ENCODE data around the gene IFT80.

The IFT80 gene

DNA sequence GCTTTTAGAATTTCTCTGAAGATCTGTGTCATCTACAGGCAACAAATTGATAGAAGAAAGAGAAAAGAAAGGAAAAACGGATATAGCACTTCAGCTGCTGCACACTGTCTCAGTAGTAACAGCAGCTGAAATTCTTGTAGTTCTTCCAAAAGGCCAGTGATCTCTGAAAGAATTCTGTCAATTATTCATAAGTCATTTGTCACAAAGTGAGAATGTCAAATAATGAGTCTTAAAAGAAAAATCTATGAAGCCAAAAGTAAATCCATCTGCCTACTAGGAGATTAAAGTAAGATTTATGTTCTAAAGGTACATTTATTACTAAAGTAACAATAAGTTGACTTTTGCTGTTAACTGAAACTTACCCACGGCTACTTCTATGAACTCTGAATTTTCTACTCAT, 24.6 kb downstream of the IFT80 start:
- H3K27me3 ChIP-seq (ENCODE audit: low read length): no peaks in the 10 kb centered on the region
- peaks cover 16% of the 10 kb centered on the region for H3K36me3 ChIP-seq (ENCODE audit: low read length)
- no peaks in the 10 kb centered on the region for H4K20me1 ChIP-seq (ENCODE audit: low read depth, low read length)
- no peak overlapping the region for H3K4me2 ChIP-seq (ENCODE audit: low read depth, low read length, poor library complexity, severe bottlenecking)
- H3K4me3 ChIP-seq (ENCODE audit: insufficient read depth, low read length, poor library complexity, severe bottlenecking): no peak overlapping the region
- no peaks in the 10 kb centered on the region for H3K9me2 ChIP-seq (replicated peaks; ENCODE audit: insufficient read depth, low read length)
- no peak overlapping the region for H2AFZ ChIP-seq (ENCODE audit: low read depth, low read length, severe bottlenecking)
- no peaks in the 10 kb centered on the region for H3K9me3 ChIP-seq (ENCODE audit: insufficient read depth, low read length)
- H3K9ac ChIP-seq (ENCODE audit: low read length): no peak overlapping the region
- TF ChIP-seq, protein P1, sequence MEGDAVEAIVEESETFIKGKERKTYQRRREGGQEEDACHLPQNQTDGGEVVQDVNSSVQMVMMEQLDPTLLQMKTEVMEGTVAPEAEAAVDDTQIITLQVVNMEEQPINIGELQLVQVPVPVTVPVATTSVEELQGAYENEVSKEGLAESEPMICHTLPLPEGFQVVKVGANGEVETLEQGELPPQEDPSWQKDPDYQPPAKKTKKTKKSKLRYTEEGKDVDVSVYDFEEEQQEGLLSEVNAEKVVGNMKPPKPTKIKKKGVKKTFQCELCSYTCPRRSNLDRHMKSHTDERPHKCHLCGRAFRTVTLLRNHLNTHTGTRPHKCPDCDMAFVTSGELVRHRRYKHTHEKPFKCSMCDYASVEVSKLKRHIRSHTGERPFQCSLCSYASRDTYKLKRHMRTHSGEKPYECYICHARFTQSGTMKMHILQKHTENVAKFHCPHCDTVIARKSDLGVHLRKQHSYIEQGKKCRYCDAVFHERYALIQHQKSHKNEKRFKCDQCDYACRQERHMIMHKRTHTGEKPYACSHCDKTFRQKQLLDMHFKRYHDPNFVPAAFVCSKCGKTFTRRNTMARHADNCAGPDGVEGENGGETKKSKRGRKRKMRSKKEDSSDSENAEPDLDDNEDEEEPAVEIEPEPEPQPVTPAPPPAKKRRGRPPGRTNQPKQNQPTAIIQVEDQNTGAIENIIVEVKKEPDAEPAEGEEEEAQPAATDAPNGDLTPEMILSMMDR (IDR thresholded peaks at IDR 0.05; ENCODE audit: insufficient read depth, low read length, poor library complexity, severe bottlenecking): no peak
- no peak for TF ChIP-seq EZH2phosphoT487 (conservative IDR thresholded peaks at IDR 0.05; ENCODE audit: low read length)
- no peak overlapping the region for H3K27ac ChIP-seq (ENCODE audit: low read depth, low read length)
- H3K79me2 ChIP-seq (ENCODE audit: insufficient read depth, low read length): peaks cover 2% of the 10 kb centered on the region; the same call in 1 of the 2 replicates
- peaks cover 19% of the 10 kb centered on the region for H3F3A ChIP-seq (ENCODE audit: insufficient read depth)

DNA sequence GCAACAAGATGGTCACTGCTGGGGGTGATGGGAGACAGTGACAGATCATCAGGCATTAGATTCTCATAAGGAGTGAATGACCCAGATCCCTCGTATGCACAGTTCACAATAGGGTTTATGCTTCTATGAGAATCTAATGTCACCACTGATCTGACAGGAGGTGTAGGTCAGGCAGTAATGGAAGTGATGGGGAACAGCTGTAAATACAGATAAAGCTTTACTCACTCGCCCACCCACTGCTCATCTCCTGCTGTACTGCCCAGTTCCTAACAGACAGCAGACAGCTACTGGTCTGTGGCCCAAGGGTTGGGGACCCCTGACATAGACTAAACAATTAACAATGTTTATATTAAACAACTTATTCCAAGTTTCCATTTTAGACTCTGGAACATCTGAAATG, 25.4 kb downstream of the IFT80 start:
- peaks cover 16% of the 10 kb centered on the region for H3K36me3 ChIP-seq (ENCODE audit: low read length)
- H2AFZ ChIP-seq (ENCODE audit: low read depth, low read length, severe bottlenecking): no peak overlapping the region
- H3K4me2 ChIP-seq (ENCODE audit: low read depth, low read length, poor library complexity, severe bottlenecking): no peak overlapping the region
- H3K79me2 ChIP-seq (ENCODE audit: insufficient read depth, low read length): no peaks in the 10 kb centered on the region
- no peaks in the 10 kb centered on the region for H3K27me3 ChIP-seq (ENCODE audit: low read length)
- no peak overlapping the region for H3K9ac ChIP-seq (ENCODE audit: low read length)
- H3K4me3 ChIP-seq (ENCODE audit: insufficient read depth, low read length, poor library complexity, severe bottlenecking): no peak overlapping the region
- H4K20me1 ChIP-seq (ENCODE audit: low read depth, low read length): no peaks in the 10 kb centered on the region
- peaks cover 27% of the 10 kb centered on the region for H3F3A ChIP-seq (ENCODE audit: insufficient read depth)
- H3K27ac ChIP-seq (ENCODE audit: low read depth, low read length): no peak overlapping the region
- TF ChIP-seq, protein P1 (IDR thresholded peaks at IDR 0.05; ENCODE audit: insufficient read depth, low read length, poor library complexity, severe bottlenecking): no peak
- TF ChIP-seq EZH2phosphoT487 (conservative IDR thresholded peaks at IDR 0.05; ENCODE audit: low read length): no peak
- no peaks in the 10 kb centered on the region for H3K9me2 ChIP-seq (replicated peaks; ENCODE audit: insufficient read depth, low read length)
- no peaks in the 10 kb centered on the region for H3K9me3 ChIP-seq (ENCODE audit: insufficient read depth, low read length)

DNA sequence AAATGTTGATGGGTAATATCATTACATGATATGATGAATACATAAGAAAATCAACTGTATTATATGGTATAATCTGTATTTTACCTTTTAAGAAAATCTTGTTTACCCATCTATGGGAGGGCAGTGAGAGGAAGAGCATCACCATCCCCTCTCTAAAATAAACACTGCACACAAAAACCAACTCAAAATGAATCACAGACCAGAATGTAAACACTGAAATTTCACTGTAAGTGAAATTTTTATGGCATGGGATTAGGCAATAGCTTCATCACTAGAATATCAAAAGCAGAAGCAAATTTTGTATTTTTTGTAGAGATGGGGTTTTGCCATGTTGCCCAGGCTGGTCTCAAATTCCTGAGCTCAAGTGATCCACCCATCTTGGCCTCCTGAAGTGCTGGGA, 26.2 kb downstream of the IFT80 start:
- Histone ChIP-seq H4K20me1 (ENCODE audit: low read depth, low read length) (no peaks in the 10 kb centered on the region), H3K27ac (ENCODE audit: low read depth, low read length) (no peak overlapping the region), H3K4me2 (ENCODE audit: low read depth, low read length, poor library complexity, severe bottlenecking) (no peak overlapping the region), H3K9ac (ENCODE audit: low read length) (no peak overlapping the region), H3K36me3 (ENCODE audit: low read length) (peaks cover 19% of the 10 kb centered on the region), H2AFZ (ENCODE audit: low read depth, low read length, severe bottlenecking) (no peak overlapping the region), H3K27me3 (ENCODE audit: low read length) (no peaks in the 10 kb centered on the region), H3K79me2 (ENCODE audit: insufficient read depth, low read length) (no peaks in the 10 kb centered on the region), H3K9me3 (ENCODE audit: insufficient read depth, low read length) (no peaks in the 10 kb centered on the region), H3K9me2 (replicated peaks; ENCODE audit: insufficient read depth, low read length) (no peaks in the 10 kb centered on the region), H3K4me3 (ENCODE audit: insufficient read depth, low read length, poor library complexity, severe bottlenecking) (no peak overlapping the region), H3F3A (ENCODE audit: insufficient read depth) (peaks cover 27% of the 10 kb centered on the region)
- TF ChIP-seq, protein P1 (IDR thresholded peaks at IDR 0.05; ENCODE audit: insufficient read depth, low read length, poor library complexity, severe bottlenecking): no peak
- TF ChIP-seq EZH2phosphoT487 (conservative IDR thresholded peaks at IDR 0.05; ENCODE audit: low read length): no peak
